Endodermal cell (in vitro differentiated cells): ENCODE results near the gene OBSCN. TPM values are rescaled to one million over a fixed set of nuclear protein-coding genes. Genes with fewer than 3 reads are reported as not detected.

Experiments used
- DNase-seq: peaks from one replicate; pipeline ENCODE4 v3.0.0-alpha.2; 2017
- H3K27ac ChIP-seq: 2 replicates; pipeline ENCODE4 v1.5.1; 2013; ENCODE audit warnings: mild to moderate bottlenecking, low read depth, low read length, moderate library complexity
- H3K27me3 ChIP-seq: 2 replicates; pipeline ENCODE4 v1.6.1; 2013; ENCODE audit warnings: mild to moderate bottlenecking, low read length, moderate library complexity; ENCODE audit not compliant: insufficient read depth, control insufficient read depth, poor library complexity, severe bottlenecking
- H3K36me3 ChIP-seq: 2 replicates; pipeline ENCODE4 v1.7.0; 2013; ENCODE audit warnings: mild to moderate bottlenecking, low read length, moderate library complexity; ENCODE audit not compliant: control insufficient read depth, insufficient read depth
- H3K4me1 ChIP-seq: one replicate; pipeline ENCODE4 v1.7.0; 2013; ENCODE audit warnings: low read length; ENCODE audit not compliant: control insufficient read depth, insufficient read depth
- H3K4me3 ChIP-seq: 2 replicates; pipeline ENCODE4 v1.5.1; 2013; ENCODE audit warnings: mild to moderate bottlenecking, low read length, moderate library complexity
- H3K9ac ChIP-seq: 2 replicates; pipeline ENCODE4 v1.6.1; 2013; ENCODE audit warnings: mild to moderate bottlenecking, low read length, moderate library complexity; ENCODE audit not compliant: poor library complexity, severe bottlenecking; ENCODE audit errors: extremely low read depth
- H3K9me3 ChIP-seq: 2 replicates; pipeline ENCODE4 v1.6.1; 2013; ENCODE audit warnings: mild to moderate bottlenecking, low read length, moderate library complexity; ENCODE audit not compliant: control insufficient read depth
- H3K27ac Mint-ChIP-seq: 2 replicates; pipeline ENCODE4 v1.8.0; 2020; ENCODE audit warnings: mixed read lengths
- H3K27me3 Mint-ChIP-seq: 2 replicates; pipeline ENCODE4 v1.8.0; 2021; ENCODE audit warnings: mild to moderate bottlenecking, mixed read lengths; ENCODE audit not compliant: insufficient read depth
- H3K36me3 Mint-ChIP-seq: 2 replicates; pipeline ENCODE4 v1.8.0; 2020; ENCODE audit warnings: low read depth, mixed read lengths
- H3K4me1 Mint-ChIP-seq: 2 replicates; pipeline ENCODE4 v1.8.0; 2020; ENCODE audit warnings: mixed read lengths
- H3K4me3 Mint-ChIP-seq: 2 replicates; pipeline ENCODE4 v1.8.0; 2020; ENCODE audit warnings: mild to moderate bottlenecking, moderate library complexity, mixed read lengths
- H3K9me3 Mint-ChIP-seq: 2 replicates; pipeline ENCODE4 v1.8.0; 2020; ENCODE audit warnings: mild to moderate bottlenecking, mixed read lengths
- WGBS, 2 experiments: methylation state at CpG; one replicate each; pipeline versions ENCODE4 v1.1.5 to v1.1.7; 2013; ENCODE audit warnings: missing lambda C conversion rate in 2 of 2, mixed read lengths in 1 of 2; ENCODE audit not compliant: insufficient coverage in 1 of 2, insufficient read length in 1 of 2; 5-methylcytosine and 5-hydroxymethylcytosine counted together
- total RNA-seq, 2 donors: library from RNA; stranded (reverse); fragmentation: NEBNext Ultra II Directional in 1 of 2; extraction: Animal tissue kit (Norgen Biotek cat#: 25700) in 1 of 2; gene quantifications; 2 replicates in 1 of 2; 3 replicates in 1 of 2; pipeline ENCODE4 v1.2.1, GENCODE V29; 2021
- TF ChIP-seq, protein P1 (sequence below): fragments of 200-600 bp; sonication (generic); conservative IDR thresholded peaks from 2 replicates; pipeline ENCODE4 v1.5.0; 2021; ENCODE audit warnings: antibody characterized with exemption, mild to moderate bottlenecking

Gene OBSCN
- total RNA-seq, 2 donors from 2014 or later, result 53.7 to 68.9 TPM

DNA sequence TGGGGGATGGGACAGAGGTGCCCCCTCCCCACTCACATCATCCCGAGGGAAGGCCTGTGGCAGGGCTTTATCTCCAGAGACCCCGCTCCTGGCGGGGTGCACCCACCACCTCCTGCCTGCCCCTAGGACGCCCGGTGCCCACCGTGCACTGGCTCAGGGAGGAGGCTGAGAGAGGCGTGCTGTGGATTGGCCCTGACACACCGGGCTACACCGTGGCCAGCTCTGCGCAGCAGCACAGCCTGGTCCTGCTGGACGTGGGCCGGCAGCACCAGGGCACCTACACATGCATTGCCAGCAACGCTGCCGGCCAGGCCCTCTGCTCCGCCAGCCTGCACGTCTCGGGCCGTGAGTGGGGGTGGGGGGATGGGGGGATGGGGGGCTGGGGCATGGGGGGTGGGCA is 127.1 kb downstream of the OBSCN start:
- no peak overlapping the region for H3K4me3 Mint-ChIP-seq
- H3K27ac Mint-ChIP-seq, result no peak overlapping the region
- no peak overlapping the region for H3K9ac ChIP-seq
- H3K9me3 ChIP-seq, result no peaks in the 10 kb centered on the region
- TF ChIP-seq, protein P1, sequence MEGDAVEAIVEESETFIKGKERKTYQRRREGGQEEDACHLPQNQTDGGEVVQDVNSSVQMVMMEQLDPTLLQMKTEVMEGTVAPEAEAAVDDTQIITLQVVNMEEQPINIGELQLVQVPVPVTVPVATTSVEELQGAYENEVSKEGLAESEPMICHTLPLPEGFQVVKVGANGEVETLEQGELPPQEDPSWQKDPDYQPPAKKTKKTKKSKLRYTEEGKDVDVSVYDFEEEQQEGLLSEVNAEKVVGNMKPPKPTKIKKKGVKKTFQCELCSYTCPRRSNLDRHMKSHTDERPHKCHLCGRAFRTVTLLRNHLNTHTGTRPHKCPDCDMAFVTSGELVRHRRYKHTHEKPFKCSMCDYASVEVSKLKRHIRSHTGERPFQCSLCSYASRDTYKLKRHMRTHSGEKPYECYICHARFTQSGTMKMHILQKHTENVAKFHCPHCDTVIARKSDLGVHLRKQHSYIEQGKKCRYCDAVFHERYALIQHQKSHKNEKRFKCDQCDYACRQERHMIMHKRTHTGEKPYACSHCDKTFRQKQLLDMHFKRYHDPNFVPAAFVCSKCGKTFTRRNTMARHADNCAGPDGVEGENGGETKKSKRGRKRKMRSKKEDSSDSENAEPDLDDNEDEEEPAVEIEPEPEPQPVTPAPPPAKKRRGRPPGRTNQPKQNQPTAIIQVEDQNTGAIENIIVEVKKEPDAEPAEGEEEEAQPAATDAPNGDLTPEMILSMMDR, result no peak
- no peaks in the 10 kb centered on the region for H3K27me3 ChIP-seq
- no peaks in the 10 kb centered on the region for H3K27me3 Mint-ChIP-seq
- H3K36me3 ChIP-seq, result peaks cover 8% of the 10 kb centered on the region
- H3K4me1 Mint-ChIP-seq, result no peaks in the 10 kb centered on the region
- no peaks in the 10 kb centered on the region for H3K9me3 Mint-ChIP-seq
- H3K27ac ChIP-seq, result no peak overlapping the region
- DNase-seq, result peak; percentile 39
- peaks cover 37% of the 10 kb centered on the region for H3K36me3 Mint-ChIP-seq
- no peak overlapping the region for H3K4me3 ChIP-seq
- 91 to 100% methylated on average over 4 to 12 of the region's 18 CpGs for WGBS, 2 experiments
- no peaks in the 10 kb centered on the region for H3K4me1 ChIP-seq

DNA sequence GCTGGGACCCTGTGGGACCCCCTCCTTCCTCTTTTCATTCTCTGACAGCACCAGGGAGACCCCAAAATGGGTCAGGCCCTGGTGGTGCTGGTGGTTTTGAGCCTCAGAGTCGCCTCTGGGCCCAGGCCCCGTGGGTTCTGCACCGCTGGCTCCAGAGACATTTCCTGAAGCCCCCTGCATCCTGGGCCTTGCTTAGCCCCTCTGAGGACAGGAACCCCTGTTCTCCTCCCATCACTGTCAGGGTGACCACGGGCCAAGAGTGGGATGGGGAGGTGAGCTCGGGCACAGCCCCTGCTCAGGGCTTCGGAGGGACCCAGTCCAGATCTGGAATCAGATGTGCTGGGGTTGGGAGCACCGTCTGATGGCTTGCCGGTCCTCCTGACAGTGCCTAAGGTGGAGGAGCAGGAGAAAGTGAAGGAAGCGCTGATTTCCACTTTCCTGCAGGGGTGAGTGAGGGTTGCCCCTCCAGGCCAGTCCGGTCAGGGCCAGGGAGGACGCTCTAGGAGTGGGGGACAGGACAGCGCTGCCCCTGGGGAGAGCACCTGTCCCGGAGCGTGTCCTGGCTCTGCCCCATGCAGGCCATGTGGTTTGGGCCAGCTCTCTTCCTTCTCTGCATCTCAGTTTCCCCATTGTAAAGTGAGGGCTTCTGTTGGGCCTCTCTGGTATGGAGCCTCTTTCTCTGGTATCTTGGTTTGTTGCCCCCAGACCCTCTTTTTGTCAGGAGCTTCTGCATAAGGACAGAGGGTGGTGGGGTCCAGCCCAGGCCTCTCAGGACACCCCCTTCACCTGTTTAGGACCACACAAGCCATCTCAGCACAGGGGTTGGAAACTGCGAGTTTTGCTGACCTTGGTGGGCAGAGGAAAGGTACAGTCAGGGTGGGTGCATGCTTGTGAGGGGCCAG is 127.8 kb downstream of the OBSCN start:
- H3K27me3 ChIP-seq, result no peaks in the 10 kb centered on the region
- peaks cover 41% of the 10 kb centered on the region for H3K36me3 Mint-ChIP-seq
- H3K4me3 Mint-ChIP-seq, result no peak overlapping the region
- TF ChIP-seq, protein P1, result no peak
- DNase-seq, result no peak
- no peak overlapping the region for H3K4me3 ChIP-seq
- H3K4me1 ChIP-seq, result no peaks in the 10 kb centered on the region
- no peaks in the 10 kb centered on the region for H3K9me3 Mint-ChIP-seq
- 93 to 95% methylated on average over 8 to 15 of the region's 15 CpGs for WGBS, 2 experiments
- no peaks in the 10 kb centered on the region for H3K27me3 Mint-ChIP-seq
- no peak overlapping the region for H3K9ac ChIP-seq
- H3K4me1 Mint-ChIP-seq, result no peaks in the 10 kb centered on the region
- peaks cover 8% of the 10 kb centered on the region for H3K36me3 ChIP-seq
- no peak overlapping the region for H3K27ac Mint-ChIP-seq
- no peak overlapping the region for H3K27ac ChIP-seq
- H3K9me3 ChIP-seq, result no peaks in the 10 kb centered on the region

DNA sequence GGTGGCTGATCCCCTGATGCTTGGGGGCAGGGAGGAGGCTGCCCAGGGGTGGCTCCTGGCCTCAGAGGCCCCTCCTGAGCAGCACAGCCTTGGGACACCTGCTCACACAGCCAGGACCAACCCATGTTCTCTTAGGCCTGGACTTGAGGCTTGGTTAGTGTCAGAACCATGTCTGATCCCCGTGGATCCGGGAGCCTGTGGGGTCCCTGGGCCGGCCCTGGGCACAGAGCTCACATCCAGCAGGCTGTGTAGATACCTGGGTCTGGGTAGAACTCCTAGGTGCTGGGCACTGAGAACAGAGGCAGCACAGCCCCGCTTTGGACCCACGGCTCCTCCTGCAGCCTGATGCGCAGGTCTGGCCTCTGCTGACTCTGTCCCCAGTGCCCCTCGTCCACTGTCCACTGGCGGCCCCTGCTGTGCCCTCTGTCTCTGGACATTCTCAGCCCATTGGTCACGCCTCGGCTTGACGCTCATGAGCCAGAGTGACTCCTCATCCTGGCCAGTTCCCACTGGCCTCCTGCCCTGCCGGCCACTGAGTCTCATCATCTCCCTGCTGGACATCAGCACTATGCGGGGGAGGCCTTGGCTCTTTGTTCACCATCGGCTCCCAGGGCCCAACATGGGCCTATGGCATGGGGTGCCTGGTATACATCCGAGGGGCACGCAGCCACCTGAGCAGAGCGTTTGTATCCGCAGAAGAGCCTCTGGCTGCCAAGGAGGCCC is 128.6 kb downstream of the OBSCN start:
- TF ChIP-seq, protein P1, result no peak
- Histone ChIP-seq H3K9ac (no peak overlapping the region), H3K4me3 (no peak overlapping the region), H3K36me3 (peaks cover 8% of the 10 kb centered on the region), H3K27ac (no peak overlapping the region), H3K4me1 (no peaks in the 10 kb centered on the region), H3K27me3 (no peaks in the 10 kb centered on the region), H3K9me3 (no peaks in the 10 kb centered on the region)
- Mint-ChIP-seq H3K36me3 (peaks cover 37% of the 10 kb centered on the region), H3K27ac (no peak overlapping the region), H3K4me3 (no peak overlapping the region), H3K9me3 (no peaks in the 10 kb centered on the region), H3K27me3 (no peaks in the 10 kb centered on the region), H3K4me1 (no peaks in the 10 kb centered on the region)
- no peak for DNase-seq
- WGBS, 2 experiments, result 83 to 91% methylated on average over 13 to 18 of the region's 18 CpGs
